ENCODE measurements around the gene ENPP3. TPM values are rescaled to one million over a fixed set of nuclear protein-coding genes. Genes with fewer than 3 reads are reported as not detected.
"Not testable (repeated sequence)": the region's sequence is repeated elsewhere in the genome, so short reads cannot be mapped to it uniquely, and the experiment has no call there.

ENPP3 gene
- total RNA-seq, 6 experiments from 2014 or later = 0.07 to 0.12 TPM; not detected in 4

DNA sequence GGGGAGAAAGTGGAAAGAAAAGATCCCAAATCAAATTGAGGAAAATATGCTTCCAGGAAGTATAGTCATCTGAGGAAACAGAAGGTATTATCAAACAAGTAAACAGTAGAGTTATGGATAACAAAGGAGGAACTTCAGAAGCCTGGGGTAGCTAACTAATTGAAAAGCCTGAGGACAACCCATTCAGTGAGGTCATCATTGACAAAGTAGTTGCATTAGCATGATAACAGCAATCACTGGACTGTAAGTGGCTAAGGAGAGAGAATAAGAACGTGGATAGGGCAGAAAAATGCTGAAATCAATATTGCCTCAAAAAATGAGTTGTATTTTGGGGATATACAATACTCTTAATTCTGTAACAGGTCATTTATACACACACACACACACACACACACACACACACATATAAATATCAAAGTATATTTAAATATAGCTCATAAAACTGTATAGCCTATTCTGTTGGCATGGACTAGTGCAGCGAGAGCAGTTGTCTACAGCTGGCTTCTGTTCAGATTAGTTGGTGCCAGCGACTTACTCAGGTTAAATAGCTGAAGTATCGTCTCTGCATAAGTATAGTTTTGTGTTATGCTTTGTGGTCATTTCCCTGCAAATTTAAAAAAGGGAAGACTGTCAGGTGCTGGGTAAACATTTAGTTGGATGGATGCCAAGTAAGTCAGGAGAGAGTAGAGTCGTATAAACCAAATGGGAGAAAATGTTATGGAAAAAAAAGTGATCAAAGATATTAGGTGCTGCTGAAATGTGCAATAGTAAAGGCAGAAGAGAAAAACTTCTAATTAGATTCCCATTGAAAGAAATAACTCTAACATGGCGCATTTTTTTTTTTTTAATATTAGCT lies 107.6 kb downstream of the ENPP3 start:
- TF ChIP-seq CTCF (IDR thresholded peaks at IDR 0.05) = no peak
- Mint-ChIP-seq H3K27me3 (ENCODE audit: insufficient read depth) (no peaks in the 10 kb centered on the region), H3K27ac (no peak overlapping the region)

GRCh38 chr6:131745476-131745875 lies 108.4 kb downstream of the ENPP3 start:
- no peaks in the 10 kb centered on the region for H3K9me3 Mint-ChIP-seq
- no peaks in the 10 kb centered on the region for H3K27me3 Mint-ChIP-seq (ENCODE audit: insufficient read depth)
- DNase-seq = no peak
- no peak for TF ChIP-seq CTCF (IDR thresholded peaks at IDR 0.05)
- no peak overlapping the region for H3K27ac Mint-ChIP-seq
- H3K36me3 Mint-ChIP-seq (ENCODE audit: low read depth) = no peaks in the 10 kb centered on the region
- peaks cover 21% of the 10 kb centered on the region for H3K4me1 Mint-ChIP-seq (ENCODE audit: low read depth)
- no peak overlapping the region for H3K4me3 Mint-ChIP-seq

More for the DNA sequence above, 107.6 kb downstream of the ENPP3 start:
- Mint-ChIP-seq H3K36me3 (ENCODE audit: low read depth) (no peaks in the 10 kb centered on the region), H3K4me1 (ENCODE audit: low read depth) (peaks cover 26% of the 10 kb centered on the region), H3K9me3 (no peaks in the 10 kb centered on the region), H3K4me3 (no peak overlapping the region)
- no peak for DNase-seq

- TF ChIP-seq CTCF (IDR thresholded peaks at IDR 0.05) = no peak
- Mint-ChIP-seq H3K27me3 (ENCODE audit: insufficient read depth) (no peaks in the 10 kb centered on the region), H3K4me3 (no peak overlapping the region; the same call in 1 of the 2 replicates), H3K9me3 (no peaks in the 10 kb centered on the region), H3K27ac (peak overlapping the region; percentile 16), H3K36me3 (ENCODE audit: low read depth) (no peaks in the 10 kb centered on the region), H3K4me1 (ENCODE audit: low read depth) (peaks cover 31% of the 10 kb centered on the region)
- no peak for DNase-seq
Measured at GRCh38 chr6:131747821-131748353, 110.8 kb downstream of the ENPP3 start.

DNA sequence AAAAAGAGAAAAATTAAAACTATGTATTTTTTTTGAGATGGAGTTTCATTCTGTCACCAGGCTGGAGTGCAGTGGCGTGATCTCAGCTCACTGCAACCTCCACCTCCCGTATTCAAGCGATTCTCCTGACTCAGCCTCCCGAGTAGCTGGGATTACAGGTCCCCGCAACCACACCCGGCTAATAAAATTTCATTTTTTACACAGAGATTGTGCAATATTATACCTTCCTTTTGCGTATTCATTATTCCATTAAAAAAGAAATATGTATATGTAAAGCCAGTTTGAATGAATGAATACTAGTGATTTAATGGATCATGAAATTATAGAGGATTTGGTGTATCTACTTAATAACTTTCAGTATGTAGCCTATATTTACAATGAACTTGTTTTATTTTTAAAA lies 111.9 kb downstream of the ENPP3 start:
- no peak overlapping the region for H3K4me3 Mint-ChIP-seq
- H3K4me1 Mint-ChIP-seq (ENCODE audit: low read depth) = peaks cover 42% of the 10 kb centered on the region
- DNase-seq = no peak
- no peak overlapping the region for H3K27ac Mint-ChIP-seq
- H3K9me3 Mint-ChIP-seq = no peaks in the 10 kb centered on the region
- no peaks in the 10 kb centered on the region for H3K36me3 Mint-ChIP-seq (ENCODE audit: low read depth)
- no peak for TF ChIP-seq CTCF (IDR thresholded peaks at IDR 0.05)
- no peaks in the 10 kb centered on the region for H3K27me3 Mint-ChIP-seq (ENCODE audit: insufficient read depth)

- not testable (repeated sequence) for DNase-seq; H3K36me3 Mint-ChIP-seq (ENCODE audit: low read depth); H3K27me3 Mint-ChIP-seq (ENCODE audit: insufficient read depth); H3K27ac Mint-ChIP-seq; H3K4me3 Mint-ChIP-seq; H3K9me3 Mint-ChIP-seq
- peaks cover 64% of the 10 kb centered on the region for H3K4me1 Mint-ChIP-seq (ENCODE audit: low read depth)
Measured at GRCh38 chr6:131751012-131751715, 114.1 kb downstream of the ENPP3 start.

DNA sequence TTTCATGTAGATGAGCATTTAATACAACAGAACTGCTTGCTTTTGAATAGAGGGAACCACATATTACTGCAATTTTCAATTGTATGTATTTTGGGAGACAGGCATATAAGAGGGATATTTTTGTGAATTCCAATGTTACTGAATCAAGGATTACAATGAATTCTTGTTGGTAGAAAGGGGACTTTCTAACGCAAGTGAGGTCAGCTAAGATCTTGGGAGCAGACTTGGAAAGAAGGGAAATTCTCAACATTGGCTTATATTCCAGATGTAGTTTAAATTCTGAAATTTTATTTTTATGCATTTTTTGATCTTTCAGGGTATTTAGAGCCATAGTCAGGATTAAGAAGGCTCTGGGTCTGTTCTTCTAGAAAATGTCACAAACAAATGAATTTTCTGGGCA lies 117.0 kb downstream of the ENPP3 start:
- H3K9me3 Mint-ChIP-seq = no peaks in the 10 kb centered on the region
- peak; percentile 50 for DNase-seq
- H3K36me3 Mint-ChIP-seq (ENCODE audit: low read depth) = peaks cover 11% of the 10 kb centered on the region; the same call in 1 of the 2 replicates
- peaks cover 68% of the 10 kb centered on the region for H3K4me1 Mint-ChIP-seq (ENCODE audit: low read depth)
- TF ChIP-seq CTCF (IDR thresholded peaks at IDR 0.05) = no peak
- peak overlapping the region; percentile 74 for H3K4me3 Mint-ChIP-seq
- peak overlapping the region; percentile 91 for H3K27ac Mint-ChIP-seq
- H3K27me3 Mint-ChIP-seq (ENCODE audit: insufficient read depth) = no peaks in the 10 kb centered on the region
